Measurements from ENCODE around the gene PNRC1. TPM values are rescaled to one million over a fixed set of nuclear protein-coding genes. Genes with fewer than 3 reads are reported as not detected.

Gene PNRC1
- total RNA-seq, 4 donors from 2014 or later = 97.3 to 176 (median 102) TPM

- H3K27me3 ChIP-seq = no peaks in the 10 kb centered on the region
- no peak overlapping the region for H3K27ac ChIP-seq
- no peak for DNase-seq
- no peaks in the 10 kb centered on the region for H3K4me1 ChIP-seq
- H3K9me3 ChIP-seq = no peaks in the 10 kb centered on the region
- no peak overlapping the region for H3K4me3 ChIP-seq
- no peaks in the 10 kb centered on the region for H3K36me3 ChIP-seq
- TF ChIP-seq POLR2A (IDR thresholded peaks at IDR 0.05) = no peak
- no peak for TF ChIP-seq CTCF (IDR thresholded peaks at IDR 0.05)
These were observed 29.9 kb upstream of the PNRC1 start for GRCh38 chr6:89050697-89051096.

- H3K9me3 ChIP-seq = no peaks in the 10 kb centered on the region
These were observed 28.9 kb upstream of the PNRC1 start for GRCh38 chr6:89051676-89052075.

GRCh38 chr6:89054208-89054607 lies 26.3 kb upstream of the PNRC1 start:
- no peak overlapping the region for H3K4me3 ChIP-seq
- H3K4me1 ChIP-seq = no peaks in the 10 kb centered on the region
- H3K27me3 ChIP-seq = no peaks in the 10 kb centered on the region
- no peak overlapping the region for H3K27ac ChIP-seq
- no peaks in the 10 kb centered on the region for H3K9me3 ChIP-seq
- no peak for TF ChIP-seq POLR2A (IDR thresholded peaks at IDR 0.05)
- TF ChIP-seq CTCF (IDR thresholded peaks at IDR 0.05) = no peak
- no peaks in the 10 kb centered on the region for H3K36me3 ChIP-seq
- no peak for DNase-seq

More at GRCh38 chr6:89051676-89052075, 28.9 kb upstream of the PNRC1 start:
- DNase-seq = no peak
- no peaks in the 10 kb centered on the region for H3K4me1 ChIP-seq
- H3K27me3 ChIP-seq = no peaks in the 10 kb centered on the region
- H3K4me3 ChIP-seq = no peak overlapping the region
- TF ChIP-seq POLR2A (IDR thresholded peaks at IDR 0.05) (no peak), CTCF (IDR thresholded peaks at IDR 0.05) (no peak)
- no peak overlapping the region for H3K27ac ChIP-seq
- H3K36me3 ChIP-seq = no peaks in the 10 kb centered on the region

- Histone ChIP-seq H3K4me3 (no peak overlapping the region), H3K9me3 (no peaks in the 10 kb centered on the region), H3K27ac (no peak overlapping the region), H3K4me1 (no peaks in the 10 kb centered on the region), H3K27me3 (no peaks in the 10 kb centered on the region), H3K36me3 (no peaks in the 10 kb centered on the region)
- TF ChIP-seq POLR2A (IDR thresholded peaks at IDR 0.05) (no peak), CTCF (IDR thresholded peaks at IDR 0.05) (no peak)
- no peak for DNase-seq
These were observed 22.8 kb upstream of the PNRC1 start for GRCh38 chr6:89057759-89058158.

- no peak overlapping the region for H3K4me3 ChIP-seq
- H3K27ac ChIP-seq = no peak overlapping the region
- H3K4me1 ChIP-seq = no peaks in the 10 kb centered on the region
- TF ChIP-seq CTCF (IDR thresholded peaks at IDR 0.05) (no peak), POLR2A (IDR thresholded peaks at IDR 0.05) (no peak)
- H3K27me3 ChIP-seq = no peaks in the 10 kb centered on the region
- DNase-seq = no peak
- no peaks in the 10 kb centered on the region for H3K36me3 ChIP-seq
- no peaks in the 10 kb centered on the region for H3K9me3 ChIP-seq
These were observed 21.9 kb upstream of the PNRC1 start for GRCh38 chr6:89058627-89059026.

- no peak for DNase-seq
- no peaks in the 10 kb centered on the region for H3K36me3 ChIP-seq
- H3K9me3 ChIP-seq = no peaks in the 10 kb centered on the region
- no peak overlapping the region for H3K27ac ChIP-seq
- no peak overlapping the region for H3K4me3 ChIP-seq
- H3K27me3 ChIP-seq = no peaks in the 10 kb centered on the region
- H3K4me1 ChIP-seq = no peaks in the 10 kb centered on the region
- TF ChIP-seq POLR2A (IDR thresholded peaks at IDR 0.05) = no peak
- TF ChIP-seq CTCF (IDR thresholded peaks at IDR 0.05) = no peak
These were observed 21.3 kb upstream of the PNRC1 start for GRCh38 chr6:89059227-89059626.
